Activated CD8-positive, alpha-beta memory T cell treated with anti-CD3 and anti-CD28 coated beads for 36 hours (primary cell): ENCODE results near the gene CCZ1B. TPM values are rescaled to one million over a fixed set of nuclear protein-coding genes. Genes with fewer than 3 reads are reported as not detected.
"Not testable (repeated sequence)": the region's sequence is repeated elsewhere in the genome, so short reads cannot be mapped to it uniquely, and the experiment has no call there.

Experiments used
- CTCF ChIA-PET: fragments of 350-600 bp; sonication (Branson Sonifier 250); formaldehyde crosslinking; loops from one replicate; lab custom pipeline; 2021; ENCODE audit warnings: antibody characterized with exemption; lab: Charles Lee
- POLR2A ChIA-PET: fragments of 350-600 bp; sonication (Branson Sonifier 250); formaldehyde crosslinking; loops from one replicate; lab custom pipeline; 2021; ENCODE audit warnings: antibody characterized with exemption; lab: Charles Lee
- total RNA-seq, 2 experiments: library from RNA; stranded (reverse); gene quantifications; one replicate each; pipeline ENCODE4 v1.2.3, GENCODE V29; 2021

Gene CCZ1B
- total RNA-seq, 2 experiments from 2014 or later: 43.8 to 57.9 TPM

GRCh38 chr7:6833636-6834035, 7.6 kb upstream of the CCZ1B start:
- CTCF ChIA-PET: no interaction called here
- POLR2A ChIA-PET: no interaction called here

DNA sequence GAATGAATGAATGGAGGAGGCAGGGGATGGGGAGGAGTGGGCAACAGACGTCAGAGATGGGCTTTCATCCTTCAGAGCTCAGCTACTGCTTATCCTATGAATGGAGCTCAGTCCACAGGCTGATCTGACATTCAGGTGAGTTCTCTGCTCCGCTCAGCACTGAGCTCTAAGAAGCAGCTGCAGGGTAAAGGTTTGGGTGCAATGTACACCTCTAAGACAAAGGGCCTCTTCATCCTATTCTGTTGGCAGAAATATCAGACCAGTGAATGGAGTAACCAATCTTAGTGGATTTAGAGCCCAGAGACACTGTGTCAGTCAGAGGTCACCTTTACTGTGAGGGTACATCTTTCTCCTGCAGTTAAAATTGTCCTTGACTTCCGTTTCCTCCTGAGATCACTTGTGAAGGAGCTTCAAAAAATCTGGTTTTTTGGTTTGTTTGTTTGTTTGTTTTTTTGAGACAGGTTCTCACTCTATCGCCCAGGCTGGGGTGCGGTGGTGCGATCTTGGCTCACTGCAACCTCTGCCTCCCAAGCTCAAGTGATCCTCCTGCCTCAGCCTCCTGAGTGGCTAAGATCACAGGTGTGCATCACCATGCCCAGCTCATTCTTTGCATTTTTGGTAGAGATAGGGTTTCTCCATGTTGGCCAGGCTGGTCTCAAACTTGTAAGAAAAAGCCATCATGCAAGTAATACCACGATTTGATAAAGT, 5.1 kb upstream of the CCZ1B start:
- POLR2A ChIA-PET: no interaction called here
- CTCF ChIA-PET: no interaction called here

- CTCF ChIA-PET, POLR2A ChIA-PET: not testable (repeated sequence)
Measured at GRCh38 chr7:6830026-6830425, 4.0 kb upstream of the CCZ1B start.

DNA sequence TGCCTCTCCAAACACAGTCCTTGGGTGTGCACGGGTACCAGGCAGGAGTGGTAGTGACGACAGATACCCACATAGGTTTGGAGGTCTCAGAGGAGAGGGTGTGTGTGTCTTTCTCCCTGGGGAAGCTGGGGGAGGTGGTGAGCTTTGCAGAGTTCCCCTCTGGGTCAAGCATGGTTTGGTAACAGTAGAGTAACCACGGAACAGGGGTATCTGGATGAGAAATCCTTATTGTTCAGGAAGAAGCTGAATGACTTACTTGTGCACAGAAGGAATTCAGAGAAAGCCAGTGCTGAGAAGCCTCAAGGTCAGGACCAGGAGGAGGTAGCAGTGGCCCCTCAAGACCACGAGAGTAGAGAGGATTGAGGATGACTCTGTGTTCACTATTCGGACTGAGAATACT, 3.5 kb upstream of the CCZ1B start:
- CTCF ChIA-PET, POLR2A ChIA-PET: not testable (repeated sequence)

- POLR2A ChIA-PET, CTCF ChIA-PET: not testable (repeated sequence)
Measured at GRCh38 chr7:6827180-6827579, 1.1 kb upstream of the CCZ1B start.

GRCh38 chr7:6825236-6826125, 594 bp downstream of the CCZ1B start:
- POLR2A ChIA-PET, CTCF ChIA-PET: not testable (repeated sequence)

DNA sequence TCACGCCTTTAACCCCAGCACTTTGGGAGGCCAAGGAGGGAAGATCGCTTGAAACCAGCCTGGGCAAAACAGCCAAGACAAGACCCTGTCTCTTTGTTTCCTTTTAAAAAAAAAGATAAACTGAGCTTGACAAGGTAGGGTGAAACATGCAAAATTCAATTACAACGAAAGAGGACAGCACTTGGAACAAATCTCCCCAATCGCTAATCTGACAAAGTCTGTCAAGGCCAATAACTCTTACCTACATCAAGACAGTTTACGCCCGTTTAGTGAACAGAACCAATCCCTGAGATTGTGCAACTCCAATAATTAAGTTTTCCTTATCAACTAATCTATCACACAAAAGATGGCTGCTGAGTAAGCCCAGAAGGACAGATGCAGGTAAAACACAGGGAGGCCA, 4.5 kb downstream of the CCZ1B start:
- POLR2A ChIA-PET, CTCF ChIA-PET: not testable (repeated sequence)

- POLR2A ChIA-PET: not testable (repeated sequence)
Measured at GRCh38 chr7:6815470-6815869, 10.6 kb downstream of the CCZ1B start.

GRCh38 chr7:6813011-6813410, 13.1 kb downstream of the CCZ1B start:
- CTCF ChIA-PET, POLR2A ChIA-PET: not testable (repeated sequence)

More at GRCh38 chr7:6815470-6815869, 10.6 kb downstream of the CCZ1B start:
- CTCF ChIA-PET: not testable (repeated sequence)

GRCh38 chr7:6807959-6808358, 18.1 kb downstream of the CCZ1B start:
- CTCF ChIA-PET, POLR2A ChIA-PET: not testable (repeated sequence)

DNA sequence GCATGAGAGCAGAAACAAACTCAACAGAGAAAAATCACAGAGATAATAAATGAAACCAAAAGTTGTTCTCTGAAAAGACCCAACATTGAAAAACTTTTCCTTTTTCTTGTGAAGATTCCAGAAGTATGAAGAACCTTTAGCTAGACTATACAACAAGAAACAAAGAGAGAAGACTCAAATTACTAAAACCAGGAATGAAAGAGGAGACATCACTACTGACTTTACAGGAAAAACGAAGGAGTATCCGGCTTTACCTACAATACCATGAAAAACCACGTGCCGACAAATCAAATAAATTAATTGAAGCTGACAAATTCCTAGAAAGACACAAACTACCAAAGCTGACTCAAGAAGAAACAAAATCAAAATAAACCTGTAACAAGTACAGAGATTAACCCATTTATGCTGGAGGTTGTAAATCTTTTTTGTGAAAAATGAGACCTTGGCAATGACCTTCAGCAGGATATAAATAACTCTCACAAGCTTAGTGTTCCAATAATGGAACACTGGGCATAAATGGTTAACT, 18.6 kb downstream of the CCZ1B start:
- POLR2A ChIA-PET, CTCF ChIA-PET: not testable (repeated sequence)

DNA sequence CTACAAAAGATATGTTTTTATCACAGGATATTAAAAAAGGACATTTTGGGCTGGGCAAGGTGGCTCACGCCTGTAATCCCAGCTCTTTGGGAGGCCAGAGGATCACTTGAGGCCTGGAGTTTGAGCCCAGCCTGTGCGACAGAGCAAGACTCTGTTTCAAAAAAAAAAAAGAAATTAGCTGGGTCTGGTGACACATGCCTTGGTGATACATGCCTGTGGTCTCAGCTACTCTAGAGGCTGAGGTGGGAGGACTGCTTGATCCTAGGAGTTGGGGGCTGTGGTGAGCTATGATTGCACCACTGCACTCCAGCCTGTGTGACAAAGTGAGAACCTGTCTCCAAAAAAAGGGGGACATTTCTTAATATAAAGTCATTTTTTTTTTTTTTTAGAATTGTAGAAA, 25.7 kb downstream of the CCZ1B start:
- POLR2A ChIA-PET: not testable (repeated sequence)

GRCh38 chr7:6799887-6800286, 26.2 kb downstream of the CCZ1B start:
- CTCF ChIA-PET, POLR2A ChIA-PET: not testable (repeated sequence)

More for the DNA sequence above, 25.7 kb downstream of the CCZ1B start:
- CTCF ChIA-PET: not testable (repeated sequence)

DNA sequence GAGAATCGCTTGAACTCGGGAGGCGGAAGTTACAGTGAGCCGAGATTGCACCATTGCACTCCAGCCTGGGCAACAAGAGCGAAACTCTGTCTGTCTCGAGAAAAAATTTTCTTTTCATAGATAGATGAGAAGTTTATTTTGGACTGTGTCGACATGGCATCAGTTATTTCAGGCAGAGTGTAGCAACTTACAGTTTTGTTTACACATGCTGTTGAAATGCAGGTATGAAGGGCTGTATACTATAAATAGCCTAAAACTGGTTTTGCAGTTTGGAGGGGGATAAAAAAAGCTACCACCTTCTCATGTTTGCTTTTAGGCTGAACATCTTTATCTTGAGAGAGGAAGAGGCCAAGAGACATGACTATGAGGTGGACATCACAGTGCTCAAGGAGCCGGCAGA, 28.0 kb downstream of the CCZ1B start:
- CTCF ChIA-PET, POLR2A ChIA-PET: not testable (repeated sequence)

- POLR2A ChIA-PET, CTCF ChIA-PET: not testable (repeated sequence)
Measured at GRCh38 chr7:6797218-6797617, 28.9 kb downstream of the CCZ1B start.

GRCh38 chr7:6794276-6794675, 31.8 kb downstream of the CCZ1B start:
- CTCF ChIA-PET, POLR2A ChIA-PET: not testable (repeated sequence)

GRCh38 chr7:6792113-6792872, 33.8 kb downstream of the CCZ1B start:
- CTCF ChIA-PET, POLR2A ChIA-PET: not testable (repeated sequence)

DNA sequence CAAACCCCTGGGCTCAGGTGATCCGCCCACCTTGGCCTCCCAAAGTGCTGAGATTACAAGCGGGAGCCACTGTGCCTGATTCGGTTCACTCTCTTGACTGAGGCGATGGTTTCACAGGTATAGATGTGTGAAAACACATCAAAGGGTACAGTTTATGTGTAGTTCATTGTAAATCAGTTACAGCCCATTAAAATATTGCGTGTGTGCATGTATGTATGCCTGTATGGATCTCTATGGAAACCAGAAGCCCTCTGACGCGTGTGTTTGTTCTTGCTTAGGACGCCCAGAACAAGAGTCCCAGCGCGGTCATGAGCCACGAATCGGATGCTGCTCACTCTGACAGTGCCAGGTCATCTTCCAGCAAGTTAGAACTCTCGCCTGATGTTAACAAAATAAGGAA, 36.7 kb downstream of the CCZ1B start:
- CTCF ChIA-PET, POLR2A ChIA-PET: not testable (repeated sequence)

DNA sequence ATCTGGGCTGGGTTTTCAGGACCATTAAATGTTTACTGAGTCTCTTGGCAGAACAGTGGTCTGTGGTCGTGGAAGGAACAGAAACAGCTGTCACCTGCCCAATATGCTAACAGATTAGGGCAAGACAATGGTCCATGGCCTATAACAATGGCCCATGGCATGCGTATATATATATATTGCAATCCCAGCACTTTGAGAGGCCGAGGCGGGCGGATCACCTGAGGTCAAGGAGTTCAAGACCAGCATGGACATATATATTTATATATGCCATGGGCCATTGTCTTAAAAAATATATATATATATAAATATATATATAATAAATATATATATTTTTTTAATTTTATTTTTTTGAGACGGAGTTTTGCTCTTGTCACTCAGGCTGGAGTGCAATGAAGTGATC, 44.5 kb downstream of the CCZ1B start:
- POLR2A ChIA-PET, CTCF ChIA-PET: not testable (repeated sequence)

DNA sequence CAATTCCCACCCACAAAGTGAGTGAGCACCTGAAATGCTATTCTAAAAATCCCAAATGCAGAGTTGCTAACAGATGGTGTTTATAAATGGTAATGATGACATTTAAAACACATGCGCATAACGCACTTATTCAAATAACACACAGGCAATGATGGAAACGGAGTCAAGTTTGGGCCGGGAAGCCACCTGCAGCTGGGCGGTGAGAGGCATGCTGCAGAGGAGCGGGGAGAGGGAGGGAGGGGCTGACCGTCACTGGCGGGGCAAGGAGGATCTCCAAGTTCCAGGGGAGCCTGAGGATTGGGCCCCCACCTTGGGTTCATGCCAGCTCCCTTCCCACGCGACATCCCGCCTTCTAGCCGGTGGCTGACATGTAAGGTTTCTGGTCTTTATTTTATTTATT, 64.9 kb downstream of the CCZ1B start:
- CTCF ChIA-PET, POLR2A ChIA-PET: not testable (repeated sequence)
